ENCODE results near the gene TOR4A. TPM values are rescaled to one million over a fixed set of nuclear protein-coding genes. Genes with fewer than 3 reads are reported as not detected.

Gene TOR4A
- total and polyA plus RNA-seq, 10 of the 15 experiments (the other 5 are each of a cell fraction or from before 2014, with no cell fraction given), result 2.0 to 19.9 (median 3.7) TPM

DNA sequence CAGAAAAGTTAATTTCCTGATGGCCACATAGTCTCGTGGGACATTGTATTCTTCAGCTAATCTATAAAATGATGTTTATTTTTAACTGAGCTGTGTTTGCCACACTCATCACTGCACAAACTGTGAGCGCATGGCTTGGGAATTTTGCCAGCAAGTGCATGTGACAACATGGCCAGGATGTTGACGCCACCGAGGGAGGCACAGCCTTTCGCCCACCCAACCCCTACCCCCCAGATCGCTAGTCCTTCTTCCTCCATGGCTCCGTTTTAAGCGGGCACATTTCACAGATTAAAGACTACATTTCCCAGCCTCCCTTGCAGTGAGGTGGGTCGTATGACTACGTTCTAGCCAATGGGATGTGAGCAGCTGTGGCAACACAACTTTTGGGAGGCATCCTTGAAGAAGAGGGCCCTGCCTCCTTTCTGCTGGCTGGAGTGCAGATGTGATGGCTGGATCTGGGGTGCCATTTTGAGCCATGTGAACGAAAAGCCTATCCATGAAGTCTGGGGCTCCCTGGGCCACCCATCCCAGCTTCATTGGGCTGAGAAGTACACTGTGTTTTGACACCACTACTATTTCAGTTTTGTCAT, 16.7 kb downstream of the TOR4A start:
- no peaks in the 10 kb centered on the region for H3K36me3 ChIP-seq (ENCODE audit: control insufficient read depth in 2 of 2, insufficient read depth in 2 of 2, low read length in 1 of 2)
- ChIA-PET RAD21 (ENCODE audit: unreplicated experiment) (no interaction called here), CTCF (interaction anchor here (0.7 kb wide), 2 partner anchors 114 to 151 kb away, joined by 3 to 5 read pairs; no protein-coding TSS in a partner anchor), POLR2A (no interaction called here), SMC1A (ENCODE audit: uncharacterized antibody, unreplicated experiment) (interaction anchor here (0.6 kb wide), 1 partner anchor 148 kb away, joined by 3 read pairs; no protein-coding TSS in a partner anchor)
- H3K9me3 ChIP-seq (replicated peaks; ENCODE audit: control insufficient read depth, insufficient read depth, low read length), result peaks cover 2% of the 10 kb centered on the region; the same call in 2 of the 3 replicates
- FAIRE-seq, result no peak
- in situ Hi-C loops (cut with MboI) (loop anchor here (5.0 kb wide), 3 partner anchors 113 to 233 kb away; no protein-coding TSS in a partner anchor), intact Hi-C loops (cut with micrococcal nuclease; ENCODE audit: unreplicated experiment) (loop anchor here (2.0 to 10.0 kb wide), 2 partner anchors 151 to 231 kb away; no protein-coding TSS in a partner anchor)
- H3K27ac ChIP-seq (ENCODE audit: control insufficient read depth, insufficient read depth), result no peak overlapping the region
- H3K27me3 ChIP-seq (replicated peaks in 1 of 2; ENCODE audit: control insufficient read depth in 2 of 2, insufficient read depth in 2 of 2, low read length in 1 of 2), result no peaks in the 10 kb centered on the region; a peak in 1 of 4 replicates
- no peak overlapping the region for H2AFZ ChIP-seq (ENCODE audit: control insufficient read depth, low read depth, low read length)
- no peak overlapping the region for H3K9ac ChIP-seq (ENCODE audit: control insufficient read depth, insufficient read depth, low read length)
- H3K79me2 ChIP-seq (ENCODE audit: control insufficient read depth, insufficient read depth, low read length), result no peaks in the 10 kb centered on the region
- no peak overlapping the region for H3K4me3 ChIP-seq
- DNase-seq (ENCODE audit: low read depth, low spot score), result no peak
- H3K4me1 ChIP-seq (ENCODE audit: control insufficient read depth, insufficient read depth, low read length), result peaks cover 7% of the 10 kb centered on the region
- no peaks in the 10 kb centered on the region for H4K20me1 ChIP-seq (ENCODE audit: control insufficient read depth, insufficient read depth)
- H3K4me2 ChIP-seq (ENCODE audit: control insufficient read depth, insufficient read depth), result no peak overlapping the region
- ATAC-seq, result peak; percentile 77
- WGBS (ENCODE audit: insufficient coverage, insufficient replicate concordance, low lambda C conversion rate, missing lambda C conversion rate), result 10% methylated on average over 11 of the region's 11 CpGs
- BruUV-seq (replicated peaks), result no TSS peak
- no peak for TF ChIP-seq ATF2 (IDR thresholded peaks at IDR 0.05; ENCODE audit: low read length)
- no peak for TF ChIP-seq ZSCAN29 (IDR thresholded peaks at IDR 0.05)
- TF ChIP-seq RELA (IDR thresholded peaks at IDR 0.05; ENCODE audit: borderline replicate concordance, partially characterized antibody), result no peak
- no peak for TF ChIP-seq ATF3 (IDR thresholded peaks at IDR 0.05; ENCODE audit: borderline replicate concordance, extremely low read depth, low read depth, low read length)
- TF ChIP-seq, protein P1, sequence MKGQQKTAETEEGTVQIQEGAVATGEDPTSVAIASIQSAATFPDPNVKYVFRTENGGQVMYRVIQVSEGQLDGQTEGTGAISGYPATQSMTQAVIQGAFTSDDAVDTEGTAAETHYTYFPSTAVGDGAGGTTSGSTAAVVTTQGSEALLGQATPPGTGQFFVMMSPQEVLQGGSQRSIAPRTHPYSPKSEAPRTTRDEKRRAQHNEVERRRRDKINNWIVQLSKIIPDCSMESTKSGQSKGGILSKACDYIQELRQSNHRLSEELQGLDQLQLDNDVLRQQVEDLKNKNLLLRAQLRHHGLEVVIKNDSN (IDR thresholded peaks at IDR 0.05; ENCODE audit: borderline replicate concordance, extremely low read length, insufficient read depth, low read depth, low read length), result peak; percentile 57
- TF ChIP-seq SMARCA5 (IDR thresholded peaks at IDR 0.05), result peak; percentile 69
- TF ChIP-seq MLLT1 (IDR thresholded peaks at IDR 0.05), result no peak
- TF ChIP-seq CEBPZ (IDR thresholded peaks at IDR 0.05; ENCODE audit: low read depth, low read length), result peak; percentile 45
- peak; percentile 56; the same call in 1 of the 2 replicates for TF ChIP-seq NFYB (IDR thresholded peaks at IDR 0.05; ENCODE audit: insufficient read depth, low read depth, low read length)
- TF ChIP-seq SMAD1 (IDR thresholded peaks at IDR 0.05; ENCODE audit: low read depth, partially characterized antibody), result no peak
- TF ChIP-seq CHD4 (IDR thresholded peaks at IDR 0.05), result no peak
- peak; percentile 25; the same call in 1 of the 2 replicates for TF ChIP-seq CREM (IDR thresholded peaks at IDR 0.05; ENCODE audit: low read depth)
- no peak for TF ChIP-seq KLF5 (IDR thresholded peaks at IDR 0.05; ENCODE audit: partially characterized antibody)
- TF ChIP-seq RCOR1 (conservative IDR thresholded peaks at IDR 0.05; ENCODE audit: low read depth, low read length), result no peak
- no peak for TF ChIP-seq PAX8 (IDR thresholded peaks at IDR 0.05)

All from GM12878 (cell line).